ENCODE measurements around the gene PI4K2A. TPM values are rescaled to one million over a fixed set of nuclear protein-coding genes. Genes with fewer than 3 reads are reported as not detected.
A peak's percentile ranks its signal among the peaks of the same experiment; 100 is the strongest.

PI4K2A gene
- total and polyA plus RNA-seq, 2 of the 13 experiments (the other 11 are each of a cell fraction or from before 2014, with no cell fraction given): 10.9 to 14.3 TPM

DNA sequence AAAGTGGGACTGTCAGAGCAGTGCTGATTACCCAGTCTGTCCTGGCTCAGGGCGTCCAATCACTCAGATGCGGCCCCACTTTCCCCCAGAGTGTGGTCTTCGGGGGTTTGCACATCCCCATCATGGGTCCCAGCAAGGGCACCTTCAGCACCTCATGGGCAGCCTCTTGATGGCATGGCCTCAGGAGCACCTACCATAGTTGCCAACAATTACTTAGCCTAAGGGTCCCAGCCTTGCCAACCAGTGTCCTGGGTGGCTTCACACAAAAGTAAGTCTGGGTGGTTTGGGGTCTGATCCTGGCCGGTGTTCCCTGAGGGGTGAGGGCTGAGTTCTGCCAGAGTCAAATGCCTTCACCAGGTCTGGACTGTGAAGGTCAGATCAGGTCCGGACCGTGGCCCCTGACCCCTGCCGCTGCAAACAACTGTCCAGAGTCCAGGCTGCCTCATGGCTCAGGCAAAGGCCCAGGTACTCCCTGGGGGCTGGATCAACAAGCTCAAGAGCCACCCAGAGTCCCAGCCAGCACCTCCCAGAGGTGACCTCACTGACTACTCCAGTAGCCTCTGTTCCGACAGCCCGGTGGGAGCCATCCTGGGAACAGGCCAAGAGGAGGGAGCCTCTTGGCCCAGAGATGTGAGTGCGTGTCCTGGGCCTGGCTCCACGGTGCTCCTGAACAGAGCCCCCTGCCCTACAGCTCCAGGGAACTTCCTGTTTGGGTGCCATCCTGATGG, 66.8 kb downstream of the PI4K2A start (continued):
- no peak for TF ChIP-seq ZZZ3 (CRISPR knock-in tag; IDR thresholded peaks at IDR 0.05; ENCODE audit: borderline replicate concordance)
- TF ChIP-seq ZSCAN25 (CRISPR knock-in tag; IDR thresholded peaks at IDR 0.05): no peak
- no peak for TF ChIP-seq ZSCAN29 (CRISPR knock-in tag; conservative IDR thresholded peaks at IDR 0.05)
- peak; percentile 47; the same call in 1 of the 2 replicates for TF ChIP-seq FOXK1 (CRISPR knock-in tag; IDR thresholded peaks at IDR 0.05; ENCODE audit: borderline replicate concordance, low read depth)
- TF ChIP-seq ZNF678 (CRISPR knock-in tag; IDR thresholded peaks at IDR 0.05): no peak
- peak; percentile 39; the same call in 1 of the 2 replicates for TF ChIP-seq MEF2D (CRISPR knock-in tag; IDR thresholded peaks at IDR 0.05)
- TF ChIP-seq, protein P1, sequence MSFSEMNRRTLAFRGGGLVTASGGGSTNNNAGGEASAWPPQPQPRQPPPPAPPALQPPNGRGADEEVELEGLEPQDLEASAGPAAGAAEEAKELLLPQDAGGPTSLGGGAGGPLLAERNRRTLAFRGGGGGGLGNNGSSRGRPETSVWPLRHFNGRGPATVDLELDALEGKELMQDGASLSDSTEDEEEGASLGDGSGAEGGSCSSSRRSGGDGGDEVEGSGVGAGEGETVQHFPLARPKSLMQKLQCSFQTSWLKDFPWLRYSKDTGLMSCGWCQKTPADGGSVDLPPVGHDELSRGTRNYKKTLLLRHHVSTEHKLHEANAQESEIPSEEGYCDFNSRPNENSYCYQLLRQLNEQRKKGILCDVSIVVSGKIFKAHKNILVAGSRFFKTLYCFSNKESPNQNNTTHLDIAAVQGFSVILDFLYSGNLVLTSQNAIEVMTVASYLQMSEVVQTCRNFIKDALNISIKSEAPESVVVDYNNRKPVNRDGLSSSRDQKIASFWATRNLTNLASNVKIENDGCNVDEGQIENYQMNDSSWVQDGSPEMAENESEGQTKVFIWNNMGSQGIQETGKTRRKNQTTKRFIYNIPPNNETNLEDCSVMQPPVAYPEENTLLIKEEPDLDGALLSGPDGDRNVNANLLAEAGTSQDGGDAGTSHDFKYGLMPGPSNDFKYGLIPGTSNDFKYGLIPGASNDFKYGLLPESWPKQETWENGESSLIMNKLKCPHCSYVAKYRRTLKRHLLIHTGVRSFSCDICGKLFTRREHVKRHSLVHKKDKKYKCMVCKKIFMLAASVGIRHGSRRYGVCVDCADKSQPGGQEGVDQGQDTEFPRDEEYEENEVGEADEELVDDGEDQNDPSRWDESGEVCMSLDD (CRISPR knock-in tag; IDR thresholded peaks at IDR 0.05; ENCODE audit: borderline replicate concordance): 0 out of 2 replicates have a peak, but pooled peaks have one; percentile 23
- peak in 1 of 2 experiments; percentile 43; a peak in 1 of 4 replicates for TF ChIP-seq EP300 (IDR thresholded peaks at IDR 0.05; ENCODE audit: low read depth in 2 of 2, low read length in 2 of 2)
- TF ChIP-seq EP300 (CRISPR knock-in tag; IDR thresholded peaks at IDR 0.05; ENCODE audit: borderline replicate concordance): no peak
- TF ChIP-seq, protein P2, sequence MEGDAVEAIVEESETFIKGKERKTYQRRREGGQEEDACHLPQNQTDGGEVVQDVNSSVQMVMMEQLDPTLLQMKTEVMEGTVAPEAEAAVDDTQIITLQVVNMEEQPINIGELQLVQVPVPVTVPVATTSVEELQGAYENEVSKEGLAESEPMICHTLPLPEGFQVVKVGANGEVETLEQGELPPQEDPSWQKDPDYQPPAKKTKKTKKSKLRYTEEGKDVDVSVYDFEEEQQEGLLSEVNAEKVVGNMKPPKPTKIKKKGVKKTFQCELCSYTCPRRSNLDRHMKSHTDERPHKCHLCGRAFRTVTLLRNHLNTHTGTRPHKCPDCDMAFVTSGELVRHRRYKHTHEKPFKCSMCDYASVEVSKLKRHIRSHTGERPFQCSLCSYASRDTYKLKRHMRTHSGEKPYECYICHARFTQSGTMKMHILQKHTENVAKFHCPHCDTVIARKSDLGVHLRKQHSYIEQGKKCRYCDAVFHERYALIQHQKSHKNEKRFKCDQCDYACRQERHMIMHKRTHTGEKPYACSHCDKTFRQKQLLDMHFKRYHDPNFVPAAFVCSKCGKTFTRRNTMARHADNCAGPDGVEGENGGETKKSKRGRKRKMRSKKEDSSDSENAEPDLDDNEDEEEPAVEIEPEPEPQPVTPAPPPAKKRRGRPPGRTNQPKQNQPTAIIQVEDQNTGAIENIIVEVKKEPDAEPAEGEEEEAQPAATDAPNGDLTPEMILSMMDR (CRISPR knock-in tag; IDR thresholded peaks at IDR 0.05): peak; percentile 46
- TF ChIP-seq IRF2 (CRISPR knock-in tag; IDR thresholded peaks at IDR 0.05): peak; percentile 78
- no peak for TF ChIP-seq ZFP36L2 (CRISPR knock-in tag; IDR thresholded peaks at IDR 0.05)
- no peak for TF ChIP-seq GTF3A (CRISPR knock-in tag; conservative IDR thresholded peaks at IDR 0.05)
- TF ChIP-seq MAZ (IDR thresholded peaks at IDR 0.05; ENCODE audit: borderline replicate concordance, low read depth, low read length): peak; percentile 43; the same call in 1 of the 2 replicates
- TF ChIP-seq MAZ (CRISPR knock-in tag; IDR thresholded peaks at IDR 0.05; ENCODE audit: low read depth): 0 out of 2 replicates have a peak, but pooled peaks have one; percentile 42
- 0 out of 2 replicates have a peak, but pooled peaks have one; percentile 37 for TF ChIP-seq ZNF746 (CRISPR knock-in tag; IDR thresholded peaks at IDR 0.05)
- peak; percentile 85 for TF ChIP-seq NR2F2 (IDR thresholded peaks at IDR 0.05; ENCODE audit: borderline replicate concordance, low read depth)
- TF ChIP-seq GLI4 (CRISPR knock-in tag; IDR thresholded peaks at IDR 0.05; ENCODE audit: borderline replicate concordance): no peak
- TF ChIP-seq PPARG (CRISPR knock-in tag; conservative IDR thresholded peaks at IDR 0.05): peak; percentile 62; the same call in 1 of the 2 replicates
- TF ChIP-seq ZMYM3 (CRISPR knock-in tag; IDR thresholded peaks at IDR 0.05): peak; percentile 65; the same call in 1 of the 2 replicates
- TF ChIP-seq ESRRA (CRISPR knock-in tag; IDR thresholded peaks at IDR 0.05; ENCODE audit: low read depth): peak; percentile 100
- TF ChIP-seq RXRB (CRISPR knock-in tag; IDR thresholded peaks at IDR 0.05; ENCODE audit: borderline replicate concordance): peak; percentile 94
- peak; percentile 15; the same call in 1 of the 2 replicates for TF ChIP-seq SP5 (CRISPR knock-in tag; IDR thresholded peaks at IDR 0.05; ENCODE audit: borderline replicate concordance, low read depth)
- peak; percentile 78 for TF ChIP-seq ZNF232 (CRISPR knock-in tag; IDR thresholded peaks at IDR 0.05; ENCODE audit: borderline replicate concordance)
- TF ChIP-seq ONECUT2 (CRISPR knock-in tag; IDR thresholded peaks at IDR 0.05): no peak
- no peak for TF ChIP-seq ZNF333 (CRISPR knock-in tag; IDR thresholded peaks at IDR 0.05; ENCODE audit: borderline replicate concordance)
- no peak for TF ChIP-seq FOXP1 (IDR thresholded peaks at IDR 0.05)
- peak; percentile 58; the same call in 1 of the 2 replicates for TF ChIP-seq FOXP1 (CRISPR knock-in tag; IDR thresholded peaks at IDR 0.05)
